Measurements from ENCODE around the gene SUSD3.

DNA sequence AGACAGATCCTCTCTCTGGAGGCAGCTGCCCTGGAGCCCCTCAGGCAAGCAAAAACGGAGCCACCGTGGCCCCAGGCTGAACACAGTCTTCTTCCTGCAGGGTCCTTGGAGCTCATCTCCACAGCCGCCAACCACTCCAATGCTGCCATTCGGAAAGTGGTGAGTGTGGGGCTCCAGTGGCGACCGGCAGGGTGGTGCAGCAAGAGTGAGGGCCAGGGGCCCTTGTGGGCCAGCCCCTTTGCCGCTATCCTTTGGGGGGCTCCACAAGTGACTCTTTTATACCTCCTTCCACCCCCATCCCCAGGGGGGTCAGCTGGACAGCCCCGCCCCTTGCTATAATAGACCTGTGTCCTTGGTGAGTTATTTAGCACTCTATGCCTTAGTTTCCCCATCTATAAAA lies 47.4 kb upstream of the SUSD3 start:
- TF ChIP-seq CTCF (IDR thresholded peaks at IDR 0.05; ENCODE audit: borderline replicate concordance, extremely low read depth, low read length, poor library complexity, severe bottlenecking): no peak
- no peak for TF ChIP-seq EZH2 (IDR thresholded peaks at IDR 0.05; ENCODE audit: borderline replicate concordance, low read depth, low read length, severe bottlenecking)
